Measurements from ENCODE around the gene ACTL10. TPM values are rescaled to one million over a fixed set of nuclear protein-coding genes. Genes with fewer than 3 reads are reported as not detected.

The ACTL10 gene
- total and polyA plus RNA-seq, 2 donors from 2014 or later = 1.7 to 3.0 TPM

DNA sequence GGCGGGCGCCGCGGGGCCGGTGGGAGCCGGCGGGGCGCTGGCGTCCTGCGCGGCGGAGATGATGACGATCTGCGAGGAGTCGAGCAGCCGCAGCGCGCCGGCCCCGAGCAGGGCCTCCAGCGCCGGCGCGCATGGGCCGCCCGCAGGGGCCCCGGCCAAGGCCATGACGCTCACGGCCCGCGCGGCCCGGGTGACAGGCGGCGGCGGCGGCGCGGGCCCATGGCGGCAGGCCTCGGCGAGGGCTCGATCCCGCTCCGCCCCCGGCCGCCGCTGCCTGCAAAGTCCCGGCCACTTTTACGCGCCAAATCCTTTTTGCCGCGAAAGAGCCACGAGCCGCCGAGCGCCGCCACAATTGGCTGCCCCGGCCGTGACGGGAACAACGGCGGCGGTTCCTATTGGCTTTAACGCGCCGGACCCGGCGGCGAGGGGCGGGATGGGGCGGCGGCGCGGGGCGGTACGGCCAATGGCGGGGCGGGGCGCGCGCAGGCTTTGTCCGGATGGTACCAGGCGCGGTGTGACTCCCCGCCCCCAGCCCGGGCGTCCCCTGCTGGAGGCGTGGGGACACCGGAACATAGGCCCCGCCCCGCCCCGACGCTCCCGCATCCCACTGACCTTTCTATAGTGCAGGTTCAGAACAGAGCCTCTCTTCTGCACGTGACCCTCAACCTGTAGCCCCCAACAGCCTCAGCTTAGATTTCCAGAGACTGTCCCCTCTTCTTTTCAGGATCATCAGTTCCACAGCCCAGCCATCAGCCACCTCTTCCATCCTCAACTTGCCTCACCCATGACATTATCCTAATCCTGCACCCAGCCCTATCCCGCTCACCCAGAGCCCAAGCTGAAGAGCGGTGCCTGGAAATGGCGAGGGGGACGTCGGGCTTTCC is 19.6 kb downstream of the ACTL10 start, which contains the start of gene E2F1:
Gene E2F1, minus strand, starts transcription at position 286 of the 884 bp plus-strand sequence. Its CDS starts 121 bp downstream, at position 165.
- peak within 1 kb of the TSS in 1 of 2 donors; percentile 64 for H3K27ac ChIP-seq (ENCODE audit: low read depth in 2 of 2, low read length in 2 of 2)
- H3K27me3 ChIP-seq (ENCODE audit: control insufficient read depth, insufficient read depth, low read length) = no peaks in the 10 kb centered on the region
- intact Hi-C loops (cut with DNase I) = no loop called here
- DNase-seq = peak; percentile 96 to 98 (median 97)
- FAIRE-seq = no peak
- H3K4me3 ChIP-seq (ENCODE audit: low read length in 3 of 3) = peak within 1 kb of the TSS; percentile 47 to 79 (median 64)
- TF ChIP-seq, protein P1, sequence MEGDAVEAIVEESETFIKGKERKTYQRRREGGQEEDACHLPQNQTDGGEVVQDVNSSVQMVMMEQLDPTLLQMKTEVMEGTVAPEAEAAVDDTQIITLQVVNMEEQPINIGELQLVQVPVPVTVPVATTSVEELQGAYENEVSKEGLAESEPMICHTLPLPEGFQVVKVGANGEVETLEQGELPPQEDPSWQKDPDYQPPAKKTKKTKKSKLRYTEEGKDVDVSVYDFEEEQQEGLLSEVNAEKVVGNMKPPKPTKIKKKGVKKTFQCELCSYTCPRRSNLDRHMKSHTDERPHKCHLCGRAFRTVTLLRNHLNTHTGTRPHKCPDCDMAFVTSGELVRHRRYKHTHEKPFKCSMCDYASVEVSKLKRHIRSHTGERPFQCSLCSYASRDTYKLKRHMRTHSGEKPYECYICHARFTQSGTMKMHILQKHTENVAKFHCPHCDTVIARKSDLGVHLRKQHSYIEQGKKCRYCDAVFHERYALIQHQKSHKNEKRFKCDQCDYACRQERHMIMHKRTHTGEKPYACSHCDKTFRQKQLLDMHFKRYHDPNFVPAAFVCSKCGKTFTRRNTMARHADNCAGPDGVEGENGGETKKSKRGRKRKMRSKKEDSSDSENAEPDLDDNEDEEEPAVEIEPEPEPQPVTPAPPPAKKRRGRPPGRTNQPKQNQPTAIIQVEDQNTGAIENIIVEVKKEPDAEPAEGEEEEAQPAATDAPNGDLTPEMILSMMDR (IDR thresholded peaks at IDR 0.05; ENCODE audit: borderline replicate concordance, extremely low read depth, insufficient read depth) = peak; percentile 42
- H3K9ac ChIP-seq (ENCODE audit: low read length in 3 of 3) = peak within 1 kb of the TSS in 1 of 3 donors; percentile 51
- no peaks in the 10 kb centered on the region for H3K36me3 ChIP-seq (ENCODE audit: control insufficient read depth in 2 of 3, insufficient read depth in 3 of 3, low read length in 3 of 3)
- H3K4me1 ChIP-seq (ENCODE audit: control insufficient read depth in 2 of 3, insufficient read depth in 2 of 3, low read depth in 1 of 3, low read length in 3 of 3) = peaks cover 0 to 6% (median 0%) of the 10 kb centered on the region in 3 donors
- no peaks in the 10 kb centered on the region for H3K9me3 ChIP-seq (ENCODE audit: control insufficient read depth in 2 of 3, insufficient read depth in 1 of 3, low read length in 3 of 3)

DNA sequence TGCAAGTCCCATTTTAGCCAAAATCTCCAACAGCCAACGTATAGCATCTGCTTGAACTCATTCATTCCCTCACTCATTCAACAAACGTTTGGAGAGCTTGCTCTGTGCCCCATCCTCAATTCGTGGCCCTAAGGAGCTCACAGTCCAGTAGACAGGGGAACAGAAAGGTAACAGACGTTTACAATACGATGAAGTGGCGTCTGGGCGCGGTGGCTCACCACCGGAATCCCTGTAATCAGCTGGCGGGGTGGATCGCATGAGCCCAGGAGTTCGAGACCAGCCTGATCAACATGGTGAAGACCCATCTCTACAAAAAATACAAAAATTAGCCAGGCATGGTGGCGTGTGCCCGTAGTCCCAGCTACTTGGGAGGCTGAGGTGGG is 20.2 kb downstream of the ACTL10 start:
- peaks cover 0 to 6% (median 0%) of the 10 kb centered on the region in 3 donors for H3K4me1 ChIP-seq (ENCODE audit: control insufficient read depth in 2 of 3, insufficient read depth in 2 of 3, low read depth in 1 of 3, low read length in 3 of 3)
- H3K27ac ChIP-seq (ENCODE audit: low read depth in 2 of 2, low read length in 2 of 2) = peak overlapping the region in 1 of 2 donors; percentile 64
- no peaks in the 10 kb centered on the region for H3K27me3 ChIP-seq (ENCODE audit: control insufficient read depth, insufficient read depth, low read length)
- intact Hi-C loops (cut with DNase I) = no loop called here
- peak overlapping the region; percentile 47 to 79 (median 64) for H3K4me3 ChIP-seq (ENCODE audit: low read length in 3 of 3)
- TF ChIP-seq, protein P1 (IDR thresholded peaks at IDR 0.05; ENCODE audit: borderline replicate concordance, extremely low read depth, insufficient read depth) = no peak
- no peak for FAIRE-seq
- H3K9ac ChIP-seq (ENCODE audit: low read length in 3 of 3) = no peak overlapping the region
- H3K9me3 ChIP-seq (ENCODE audit: control insufficient read depth in 2 of 3, insufficient read depth in 1 of 3, low read length in 3 of 3) = no peaks in the 10 kb centered on the region
- H3K36me3 ChIP-seq (ENCODE audit: control insufficient read depth in 2 of 3, insufficient read depth in 3 of 3, low read length in 3 of 3) = no peaks in the 10 kb centered on the region
- DNase-seq = no peak

- Histone ChIP-seq H3K36me3 (ENCODE audit: control insufficient read depth in 2 of 3, insufficient read depth in 3 of 3, low read length in 3 of 3) (no peaks in the 10 kb centered on the region), H3K4me1 (ENCODE audit: control insufficient read depth in 2 of 3, insufficient read depth in 2 of 3, low read depth in 1 of 3, low read length in 3 of 3) (peaks cover 0 to 6% (median 0%) of the 10 kb centered on the region in 3 donors), H3K9ac (ENCODE audit: low read length in 3 of 3) (no peak overlapping the region), H3K4me3 (ENCODE audit: low read length in 3 of 3) (no peak overlapping the region), H3K27me3 (ENCODE audit: control insufficient read depth, insufficient read depth, low read length) (no peaks in the 10 kb centered on the region), H3K27ac (ENCODE audit: low read depth in 2 of 2, low read length in 2 of 2) (no peak overlapping the region), H3K9me3 (ENCODE audit: control insufficient read depth in 2 of 3, insufficient read depth in 1 of 3, low read length in 3 of 3) (no peaks in the 10 kb centered on the region)
- FAIRE-seq (no peak), DNase-seq (no peak)
- TF ChIP-seq, protein P1 (IDR thresholded peaks at IDR 0.05; ENCODE audit: borderline replicate concordance, extremely low read depth, insufficient read depth) = no peak
- intact Hi-C loops (cut with DNase I) = no loop called here
These were observed 20.7 kb downstream of the ACTL10 start for GRCh38 chr20:33687370-33687915.

Measured in kidney (tissue), 14 donors.